ENCODE results near the gene ACTR3.

The ACTR3 gene

DNA sequence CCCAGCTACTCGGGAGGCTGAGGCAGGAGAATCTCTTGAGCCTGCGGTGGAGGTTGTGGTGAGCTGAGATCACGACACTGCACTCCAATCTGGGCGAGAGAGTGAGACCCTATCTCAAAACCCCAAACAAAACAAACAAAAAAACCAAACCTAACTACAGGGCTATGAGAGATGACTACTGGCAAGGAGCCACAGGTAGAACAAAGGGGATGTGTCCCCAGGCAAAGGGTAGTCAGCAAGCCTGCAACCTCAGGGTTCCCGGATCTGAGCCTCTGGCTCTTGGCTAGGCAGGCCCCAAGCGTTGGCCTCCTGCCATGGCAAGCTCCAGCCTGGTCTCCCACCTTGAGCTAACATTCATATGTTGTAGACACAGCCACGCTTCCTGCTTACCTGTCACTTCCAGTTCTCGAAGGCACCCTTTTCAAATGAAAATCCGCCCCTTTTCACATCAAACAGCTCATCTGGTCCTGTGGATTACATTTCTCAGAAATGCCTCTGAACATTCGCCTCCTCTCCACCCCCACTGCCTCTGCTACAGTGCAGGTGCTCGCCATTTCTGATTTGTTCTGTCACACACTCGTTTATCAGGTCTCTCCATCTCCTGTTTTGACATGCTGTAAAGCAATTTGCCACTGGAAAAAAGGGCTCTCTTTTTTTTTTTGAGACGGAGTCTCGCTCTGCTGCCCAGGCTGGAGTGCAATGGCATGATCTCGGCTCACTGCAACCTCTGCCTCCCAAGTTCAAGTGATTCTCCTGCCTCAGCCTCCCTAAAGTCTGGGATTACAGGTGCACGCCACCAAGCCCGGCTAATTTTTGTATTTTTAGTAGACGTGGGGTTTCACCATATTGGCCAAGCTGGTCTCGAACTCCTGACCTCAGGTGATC lies 13.1 kb upstream of the ACTR3 start:
- peak; percentile 27 to 89 (median 53) for DNase-seq

- DNase-seq: peak in 1 of 5 donors; percentile 38
Observed at GRCh38 chr2:113877711-113878598, 11.9 kb upstream of the ACTR3 start.

DNA sequence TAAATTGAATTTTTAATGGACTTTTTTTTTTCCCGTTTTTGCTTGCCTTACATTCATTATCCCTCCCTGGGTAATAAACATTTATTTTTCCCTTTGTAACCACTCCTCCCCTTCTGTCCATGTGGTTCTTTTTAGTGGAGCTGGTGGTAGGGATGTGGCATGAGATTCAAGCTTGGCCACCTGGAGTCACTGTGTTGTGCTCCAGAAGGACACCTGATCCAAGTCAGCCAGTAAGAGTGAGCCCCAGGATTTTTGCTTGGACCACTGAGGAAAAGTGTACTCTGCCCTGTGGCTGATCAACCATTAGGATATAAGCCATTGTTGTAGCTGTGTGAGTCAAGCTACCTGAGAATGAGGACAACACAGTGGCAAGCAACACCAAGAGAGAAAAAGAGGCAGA lies 11.1 kb upstream of the ACTR3 start:
- DNase-seq: no peak

DNA sequence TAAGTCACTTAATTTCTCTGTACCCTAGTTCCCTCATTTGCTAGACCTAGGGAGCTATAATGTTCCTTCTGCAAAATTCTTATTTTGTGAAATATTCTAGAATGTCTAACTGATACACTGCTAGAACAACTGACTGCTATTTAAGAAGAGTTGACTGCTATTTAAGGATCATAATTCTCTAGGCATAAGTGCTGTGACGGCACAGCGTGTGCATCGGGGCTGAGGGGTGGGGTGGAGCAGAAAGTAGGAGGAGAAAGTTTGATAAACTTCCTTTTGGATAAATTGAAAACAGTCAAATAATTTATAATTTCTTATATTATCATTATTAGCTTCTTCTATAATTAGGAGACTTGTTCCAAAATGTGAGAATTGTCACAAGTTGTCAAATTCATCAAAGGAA lies 10.4 kb upstream of the ACTR3 start:
- DNase-seq: no peak

DNA sequence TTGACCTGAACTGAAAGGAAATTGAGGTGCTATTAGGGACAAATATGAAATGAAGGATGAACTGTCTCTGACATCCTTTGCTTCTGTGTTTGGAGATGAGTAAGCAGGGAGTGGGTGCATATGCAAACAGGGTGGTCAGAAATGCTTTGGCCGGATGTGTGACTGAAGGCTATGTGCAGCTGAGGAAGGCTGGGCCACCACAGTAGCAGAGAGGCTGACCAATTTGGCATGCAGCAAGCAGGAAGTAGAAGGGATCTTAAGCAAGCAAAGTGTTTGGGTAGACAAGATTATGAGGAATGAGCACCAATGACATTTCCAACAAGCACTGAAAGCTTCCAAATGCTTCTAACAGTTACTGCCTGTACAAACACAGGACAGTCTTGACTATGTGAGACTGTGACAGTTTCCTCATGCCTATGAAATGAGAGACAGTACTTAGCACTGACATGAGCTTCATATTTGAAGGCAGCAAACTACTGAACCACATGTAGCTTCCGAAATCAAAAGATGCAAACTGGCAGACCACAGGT lies 3.3 kb upstream of the ACTR3 start:
- DNase-seq: peak in 1 of 5 donors; percentile 89

DNA sequence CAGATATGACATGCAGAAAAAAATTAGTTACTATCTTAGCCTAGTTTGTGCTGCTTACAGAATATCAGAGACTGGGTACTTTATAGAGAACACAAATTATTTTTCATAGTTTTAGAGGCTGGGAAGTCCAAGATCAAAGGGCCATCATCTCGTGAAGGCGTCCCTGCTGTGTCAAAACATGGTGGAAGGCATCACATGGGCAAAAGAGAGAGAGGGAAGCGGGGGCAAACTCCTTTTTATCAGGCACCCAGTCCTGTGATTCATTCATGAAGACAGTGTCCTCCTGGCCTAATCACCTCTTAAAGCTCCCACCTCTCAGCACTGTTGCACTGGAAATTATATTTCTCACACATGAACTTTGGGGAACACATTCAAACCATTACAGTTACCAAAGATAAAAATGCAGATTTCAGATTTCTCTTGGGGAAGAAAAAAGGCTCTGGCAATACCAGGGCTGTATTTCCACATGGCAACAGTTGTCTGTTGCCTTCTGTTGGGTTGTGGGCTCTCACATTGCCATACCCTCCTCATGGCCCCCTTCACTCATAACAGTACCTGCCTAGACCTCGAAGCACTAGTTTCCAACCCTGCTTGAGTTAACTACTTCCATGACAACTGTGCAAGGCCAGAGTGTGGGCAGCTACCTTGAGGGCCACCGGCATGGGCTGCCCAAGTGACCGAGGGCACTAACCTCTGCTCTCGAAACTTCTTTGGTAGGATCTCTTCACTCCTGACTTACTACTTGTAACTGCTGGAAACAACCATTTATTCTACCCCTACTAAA lies 2.7 kb upstream of the ACTR3 start:
- DNase-seq: peak in 1 of 5 donors; percentile 45

DNA sequence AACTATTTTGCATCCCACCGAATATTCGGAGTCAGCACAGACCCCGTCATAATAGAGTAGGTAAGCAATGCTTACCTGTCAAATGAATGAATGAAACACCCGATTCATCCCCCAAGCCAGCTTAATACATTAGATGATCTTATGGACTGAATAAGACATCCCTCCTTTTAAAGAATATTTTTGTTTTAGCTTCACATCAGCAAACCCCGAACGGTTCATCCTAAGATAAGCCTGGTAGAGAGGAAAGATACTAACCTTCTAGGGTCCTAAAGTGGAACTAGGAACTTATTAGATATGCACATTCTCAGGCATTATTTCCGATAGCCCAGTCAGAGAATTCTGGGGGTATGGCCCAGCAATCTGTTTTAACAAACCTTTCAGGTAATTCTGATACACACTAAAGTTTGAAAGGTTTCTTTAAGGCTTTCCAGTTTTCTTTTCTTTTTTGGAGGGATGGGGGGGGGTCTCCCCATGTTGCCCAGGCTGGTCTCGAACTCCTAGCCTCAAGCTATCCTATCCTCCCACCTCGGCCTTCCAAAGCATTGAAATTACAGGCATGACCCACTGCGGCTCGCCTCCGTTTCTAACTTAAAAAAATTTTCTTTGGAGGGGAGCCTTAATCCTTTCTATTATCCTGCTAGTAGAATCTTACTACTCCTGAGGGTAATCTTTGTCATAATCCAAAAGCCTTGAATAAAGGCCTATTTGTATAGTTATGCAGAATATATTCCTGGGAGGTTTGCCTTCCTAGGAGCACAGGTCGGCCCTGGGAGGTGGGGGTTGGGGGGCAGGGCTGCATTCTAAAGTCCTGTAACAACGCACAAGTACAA lies 1.0 kb upstream of the ACTR3 start:
- DNase-seq: no peak

GRCh38 chr2:113890253-113891235 lies 655 bp downstream of the ACTR3 start:
- peak; percentile 61 to 88 (median 70) for DNase-seq

- no peak for DNase-seq
Observed at GRCh38 chr2:113891265-113891959, 1.5 kb downstream of the ACTR3 start.

- DNase-seq: no peak
Observed at GRCh38 chr2:113892004-113892710, 2.3 kb downstream of the ACTR3 start.

DNA sequence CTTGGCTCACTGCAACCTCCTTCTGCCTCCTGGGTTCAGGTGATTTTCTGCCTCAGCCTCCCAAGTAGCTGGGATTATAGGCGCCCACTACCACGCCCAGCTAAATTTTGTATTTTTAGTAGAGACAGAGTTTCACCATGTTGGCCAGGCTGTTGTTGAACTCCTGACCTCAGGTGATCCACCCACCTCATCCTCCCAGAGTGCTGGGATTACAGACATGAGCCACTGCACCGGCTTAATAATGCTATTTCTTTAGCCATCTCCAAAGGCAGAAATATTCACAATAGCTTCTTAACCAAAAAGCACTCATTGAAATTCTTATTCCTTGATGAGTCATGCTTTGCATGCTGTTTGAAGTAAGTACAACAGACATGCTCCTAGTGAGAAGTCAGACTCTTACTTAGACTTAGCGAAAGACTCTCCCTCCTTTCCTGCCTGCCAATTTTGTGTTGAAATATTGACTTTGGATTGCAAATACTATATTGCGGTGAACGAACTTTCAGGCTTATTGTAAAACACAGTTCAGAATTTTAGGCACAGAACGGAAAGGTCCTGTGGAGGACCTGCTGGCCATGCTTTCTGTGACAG lies 4.4 kb downstream of the ACTR3 start:
- peak in 1 of 5 donors; percentile 40 for DNase-seq

- DNase-seq: no peak
Observed at GRCh38 chr2:113895301-113895700, 5.4 kb downstream of the ACTR3 start.

GRCh38 chr2:113895819-113896563 lies 6.1 kb downstream of the ACTR3 start:
- DNase-seq: no peak

- DNase-seq: no peak
Observed at GRCh38 chr2:113896791-113897190, 6.9 kb downstream of the ACTR3 start.

- DNase-seq: no peak
Observed at GRCh38 chr2:113898081-113898480, 8.2 kb downstream of the ACTR3 start.

DNA sequence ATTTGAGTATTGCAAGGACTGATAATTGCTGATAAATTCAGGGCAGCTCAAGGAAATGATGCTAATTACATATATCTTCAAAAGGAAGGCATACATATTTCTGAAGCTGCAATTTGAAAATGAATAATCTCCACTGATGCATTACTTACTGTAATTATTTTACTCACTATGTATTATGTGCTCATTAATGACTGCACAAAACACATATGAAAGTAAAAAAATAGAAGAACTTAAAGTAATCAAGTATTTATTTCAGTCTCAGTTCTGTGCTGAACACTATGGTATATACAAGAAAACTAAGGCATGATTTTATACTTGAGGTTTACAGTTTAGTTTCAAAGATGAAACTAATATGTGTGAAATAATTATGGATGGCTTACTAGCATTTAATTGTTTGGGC lies 9.3 kb downstream of the ACTR3 start:
- no peak for DNase-seq

- no peak for DNase-seq
Observed at GRCh38 chr2:113901943-113902342, 12.1 kb downstream of the ACTR3 start.

DNA sequence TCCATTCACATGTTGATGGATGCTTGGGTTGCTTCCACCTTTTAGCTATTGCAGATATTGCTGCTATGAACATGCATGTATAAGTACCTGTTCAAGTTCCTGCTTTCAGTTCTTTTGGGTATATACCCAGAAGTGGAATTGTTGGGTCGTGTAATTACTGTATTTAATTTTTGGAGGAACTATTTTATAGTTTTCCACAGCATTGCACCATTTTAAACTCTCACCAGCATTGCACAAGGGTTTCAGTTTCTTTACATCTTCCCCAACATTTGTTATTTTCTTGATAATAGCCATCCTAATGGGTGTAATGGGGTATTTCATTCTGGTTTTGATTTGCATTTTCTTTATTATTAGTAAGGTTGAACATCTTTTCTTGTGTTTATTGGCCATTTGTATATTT lies 16.0 kb downstream of the ACTR3 start:
- no peak for DNase-seq

All from T-helper 1 cell (primary cell).